ENCODE results near the gene DNASE2. TPM values are rescaled to one million over a fixed set of nuclear protein-coding genes. Genes with fewer than 3 reads are reported as not detected.

Gene DNASE2
- 47.9 and 68.7 TPM in 2 replicates for total RNA-seq (2014; rRNA removed; shearing (Covaris generic))

GRCh38 chr19:12881172-12881808 is at the start of gene DNASE2:
Gene DNASE2 (minus strand): TSS chr19:12881449. CDS start chr19:12881375, 74 bp downstream.

GRCh38 chr19:12890787-12891552 is 9.7 kb upstream of the DNASE2 start, which contains the start of gene GCDH:
Gene GCDH (plus strand): TSS chr19:12891160. CDS start chr19:12891305, 145 bp downstream.

GRCh38 chr19:12886969-12887747 is 5.9 kb upstream of the DNASE2 start, which contains the start of gene KLF1:
Gene KLF1 (minus strand): TSS chr19:12887201. CDS start chr19:12887140, 61 bp downstream.

GRCh38 chr19:12838182-12838885 is 42.9 kb downstream of the DNASE2 start, which contains the start of gene MAST1:
Gene MAST1 (plus strand): TSS chr19:12838515. CDS start chr19:12838573, 58 bp downstream.

GRCh38 chr19:12834566-12834943 is 46.7 kb downstream of the DNASE2 start, which contains the start of gene RTBDN:
Gene RTBDN (minus strand): TSS chr19:12834579. CDS start chr19:12829979, 4,600 bp downstream.

Small RNA genes within 50 kb of the gene (small RNA-seq; reads per million reads assigned to genes)
- gene MIR5695, result not detected
- gene MIR6794, result not detected

Other genes starting within 250 kb of the DNASE2 start
- 50.7 and 54.4 TPM in 2 replicates for gene MAN2B1, start 214.7 kb downstream of the DNASE2 start, total RNA-seq (2014; rRNA removed; shearing (Covaris generic))
- 52.2 and 53.5 TPM in 2 replicates for gene WDR83, start 214.6 kb downstream of the DNASE2 start, total RNA-seq (2014; rRNA removed; shearing (Covaris generic))
- gene DHPS, start 199.6 kb downstream of the DNASE2 start, total RNA-seq (2014; rRNA removed; shearing (Covaris generic)), result 193 and 202 TPM in 2 replicates
- 2.1 TPM in 1 of 2 replicates, not detected in the other for gene GNG14, start 193.5 kb downstream of the DNASE2 start, total RNA-seq (2014; rRNA removed; shearing (Covaris generic))
- 34.6 and 41.0 TPM in 2 replicates for gene FBXW9, start 184.8 kb downstream of the DNASE2 start, total RNA-seq (2014; rRNA removed; shearing (Covaris generic))
- 39.9 and 41.8 TPM in 2 replicates for gene TNPO2, start 157.5 kb downstream of the DNASE2 start, total RNA-seq (2014; rRNA removed; shearing (Covaris generic))
- gene TRIR, start 146.8 kb downstream of the DNASE2 start, total RNA-seq (2014; rRNA removed; shearing (Covaris generic)), result 639 and 708 TPM in 2 replicates
- 128 and 132 TPM in 2 replicates for gene GET3, start 144.0 kb downstream of the DNASE2 start, total RNA-seq (2014; rRNA removed; shearing (Covaris generic))
- not detected in 2 replicates for gene BEST2, start 129.7 kb downstream of the DNASE2 start, total RNA-seq (2014; rRNA removed; shearing (Covaris generic))
- 21.1 and 25.3 TPM in 2 replicates for gene HOOK2, start 105.9 kb downstream of the DNASE2 start, total RNA-seq (2014; rRNA removed; shearing (Covaris generic))
- 171 and 236 TPM in 2 replicates for gene JUNB, start 90.0 kb downstream of the DNASE2 start, total RNA-seq (2014; rRNA removed; shearing (Covaris generic))
- gene PRDX2, start 79.6 kb downstream of the DNASE2 start, total RNA-seq (2014; rRNA removed; shearing (Covaris generic)), result 319 and 370 TPM in 2 replicates
- gene THSD8, start 79.4 kb downstream of the DNASE2 start, total RNA-seq (2014; rRNA removed; shearing (Covaris generic)), result not detected in 2 replicates
- 96.4 and 96.8 TPM in 2 replicates for gene RNASEH2A, start 74.9 kb downstream of the DNASE2 start, total RNA-seq (2014; rRNA removed; shearing (Covaris generic))
- gene RTBDN, start 46.9 kb downstream of the DNASE2 start, total RNA-seq (2014; rRNA removed; shearing (Covaris generic)), result not detected in 2 replicates
- gene MAST1, start 42.9 kb downstream of the DNASE2 start, total RNA-seq (2014; rRNA removed; shearing (Covaris generic)), result 0.45 and 2.2 TPM in 2 replicates
- gene KLF1, start 5.8 kb upstream of the DNASE2 start, total RNA-seq (2014; rRNA removed; shearing (Covaris generic)), result not detected in 2 replicates
- 39.7 and 47.5 TPM in 2 replicates for gene GCDH, start 9.7 kb upstream of the DNASE2 start, total RNA-seq (2014; rRNA removed; shearing (Covaris generic))
- gene SYCE2, start 37.8 kb upstream of the DNASE2 start, total RNA-seq (2014; rRNA removed; shearing (Covaris generic)), result 2.4 and 3.1 TPM in 2 replicates
- gene FARSA, start 52.3 kb upstream of the DNASE2 start, total RNA-seq (2014; rRNA removed; shearing (Covaris generic)), result 283 and 317 TPM in 2 replicates
- 882 and 923 TPM in 2 replicates for gene CALR, start 57.2 kb upstream of the DNASE2 start, total RNA-seq (2014; rRNA removed; shearing (Covaris generic))
- 342 and 376 TPM in 2 replicates for gene RAD23A, start 64.4 kb upstream of the DNASE2 start, total RNA-seq (2014; rRNA removed; shearing (Covaris generic))
- gene GADD45GIP1, start 75.8 kb upstream of the DNASE2 start, total RNA-seq (2014; rRNA removed; shearing (Covaris generic)), result 148 and 190 TPM in 2 replicates
- 0.38 TPM in 1 of 2 replicates, not detected in the other for gene DAND5, start 88.1 kb upstream of the DNASE2 start, total RNA-seq (2014; rRNA removed; shearing (Covaris generic))
- gene NFIX, start 114.0 kb upstream of the DNASE2 start, total RNA-seq (2014; rRNA removed; shearing (Covaris generic)), result 22.5 and 28.1 TPM in 2 replicates
- gene LYL1, start 221.4 kb upstream of the DNASE2 start, total RNA-seq (2014; rRNA removed; shearing (Covaris generic)), result 1.5 and 5.5 TPM in 2 replicates
- gene TRMT1, start 235.3 kb upstream of the DNASE2 start, total RNA-seq (2014; rRNA removed; shearing (Covaris generic)), result 88.8 and 89.0 TPM in 2 replicates
- 104 and 135 TPM in 2 replicates for gene NACC1, start 236.8 kb upstream of the DNASE2 start, total RNA-seq (2014; rRNA removed; shearing (Covaris generic))